ENCODE data around the gene GSE1.

DNA sequence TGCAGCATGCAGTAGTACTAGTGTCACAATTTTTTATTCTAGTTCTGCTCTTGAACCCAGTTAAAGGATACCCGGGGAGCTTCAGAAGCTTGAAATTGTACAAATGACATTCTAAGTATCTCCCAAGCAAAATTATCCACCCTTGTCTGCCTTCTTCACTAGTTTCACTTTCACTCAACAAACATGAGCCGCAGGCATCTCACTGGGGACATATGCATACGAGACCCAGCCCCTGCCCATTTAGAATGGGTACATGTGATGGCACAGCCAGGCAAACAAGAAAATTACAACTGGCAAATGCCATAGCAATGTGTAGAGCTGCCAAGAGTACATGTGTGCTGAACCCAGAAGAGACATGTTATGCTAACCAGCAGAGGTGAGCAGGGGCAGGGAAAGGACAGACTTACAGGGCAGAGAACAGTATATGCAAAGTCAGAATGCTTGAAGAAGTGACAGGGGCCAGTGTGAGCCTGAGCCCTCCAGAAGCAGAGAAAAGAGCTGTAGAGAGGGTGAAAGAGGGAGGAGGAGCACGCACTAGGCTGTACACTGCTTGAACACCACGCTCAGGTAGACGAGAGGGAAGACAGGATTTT, 67.3 kb downstream of the GSE1 start:
- TF ChIP-seq CTCF (IDR thresholded peaks at IDR 0.05) (no peak), POLR2A (IDR thresholded peaks at IDR 0.05) (no peak)
